ENCODE results near the gene TMCO4.

GRCh38 chr1:19700079-19700777, 99.5 kb downstream of the TMCO4 start:
- TF ChIP-seq SIN3A (IDR thresholded peaks at IDR 0.05; ENCODE audit: borderline replicate concordance, insufficient read depth, low read length) (no peak), POLR2AphosphoS5 (IDR thresholded peaks at IDR 0.05; ENCODE audit: low read depth, low read length) (no peak), TAF1 (IDR thresholded peaks at IDR 0.05; ENCODE audit: borderline replicate concordance, insufficient read depth, low read length) (no peak), REST (IDR thresholded peaks at IDR 0.05; ENCODE audit: insufficient read depth in 1 of 2, low read depth in 2 of 2, low read length in 2 of 2) (no peak)

Data from PFSK-1 (cell line).